ENCODE results near the gene CELF2.
"Not testable (repeated sequence)": the region's sequence is repeated elsewhere in the genome, so short reads cannot be mapped to it uniquely, and the experiment has no call there.

The CELF2 gene

GRCh38 chr10:11098666-11099065 lies 81.0 kb downstream of the CELF2 start:
- no peak for DNase-seq

- DNase-seq: peak in 1 of 2 donors; percentile 15
Measured at GRCh38 chr10:11104772-11105675, 87.4 kb downstream of the CELF2 start.

GRCh38 chr10:11105676-11106004 lies 88.0 kb downstream of the CELF2 start:
- no peak for DNase-seq

- no peak for DNase-seq
Measured at GRCh38 chr10:11106621-11107374, 89.1 kb downstream of the CELF2 start.

GRCh38 chr10:11107948-11108347 lies 90.3 kb downstream of the CELF2 start:
- DNase-seq: no peak

- DNase-seq: no peak
Measured at GRCh38 chr10:11108356-11108755, 90.7 kb downstream of the CELF2 start.

GRCh38 chr10:11109590-11109989 lies 91.9 kb downstream of the CELF2 start:
- DNase-seq: no peak

GRCh38 chr10:11110539-11110938 lies 92.9 kb downstream of the CELF2 start:
- DNase-seq: no peak

- DNase-seq: no peak
Measured at GRCh38 chr10:11111490-11111889, 93.8 kb downstream of the CELF2 start.

- DNase-seq: no peak
Measured at GRCh38 chr10:11112718-11113117, 95.0 kb downstream of the CELF2 start.

- peak; percentile 35 to 80 for DNase-seq
Measured at GRCh38 chr10:11113156-11113555, 95.5 kb downstream of the CELF2 start.

- DNase-seq: no peak
Measured at GRCh38 chr10:11114269-11114668, 96.6 kb downstream of the CELF2 start.

- DNase-seq: no peak
Measured at GRCh38 chr10:11115337-11115736, 97.7 kb downstream of the CELF2 start.

- no peak for DNase-seq
Measured at GRCh38 chr10:11116361-11116760, 98.7 kb downstream of the CELF2 start.

GRCh38 chr10:11116817-11117216 lies 99.1 kb downstream of the CELF2 start:
- no peak for DNase-seq

- no peak for DNase-seq
Measured at GRCh38 chr10:11118686-11119085, 101.0 kb downstream of the CELF2 start.

- DNase-seq: no peak
Measured at GRCh38 chr10:11119843-11120242, 102.2 kb downstream of the CELF2 start.

GRCh38 chr10:11120711-11121110 lies 103.0 kb downstream of the CELF2 start:
- no peak for DNase-seq

GRCh38 chr10:11123892-11124291 lies 106.2 kb downstream of the CELF2 start:
- not testable (repeated sequence) for DNase-seq

GRCh38 chr10:11125004-11125403 lies 107.3 kb downstream of the CELF2 start:
- DNase-seq: no peak

GRCh38 chr10:11127017-11127416 lies 109.3 kb downstream of the CELF2 start:
- not testable (repeated sequence) for DNase-seq

GRCh38 chr10:11131112-11131639 lies 113.5 kb downstream of the CELF2 start:
- DNase-seq: no peak

- DNase-seq: no peak
Measured at GRCh38 chr10:11134411-11134810, 116.7 kb downstream of the CELF2 start.

- DNase-seq: no peak
Measured at GRCh38 chr10:11135709-11136108, 118.0 kb downstream of the CELF2 start.
